Stimulated activated CD4-positive, alpha-beta T cell treated with anti-CD3 and anti-CD28 coated beads, Interleukin-4, amount 100 ng/mL, for 48 hours (primary cell): ENCODE results near the gene RPS19BP1.

Source experiments
- DNase-seq, 2 donors: peaks; one replicate each; pipeline ENCODE4 v3.0.0-alpha.2; 2020; ENCODE audit warnings: low read depth in 2 of 2

RPS19BP1 gene, protein sequence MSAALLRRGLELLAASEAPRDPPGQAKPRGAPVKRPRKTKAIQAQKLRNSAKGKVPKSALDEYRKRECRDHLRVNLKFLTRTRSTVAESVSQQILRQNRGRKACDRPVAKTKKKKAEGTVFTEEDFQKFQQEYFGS

DNA sequence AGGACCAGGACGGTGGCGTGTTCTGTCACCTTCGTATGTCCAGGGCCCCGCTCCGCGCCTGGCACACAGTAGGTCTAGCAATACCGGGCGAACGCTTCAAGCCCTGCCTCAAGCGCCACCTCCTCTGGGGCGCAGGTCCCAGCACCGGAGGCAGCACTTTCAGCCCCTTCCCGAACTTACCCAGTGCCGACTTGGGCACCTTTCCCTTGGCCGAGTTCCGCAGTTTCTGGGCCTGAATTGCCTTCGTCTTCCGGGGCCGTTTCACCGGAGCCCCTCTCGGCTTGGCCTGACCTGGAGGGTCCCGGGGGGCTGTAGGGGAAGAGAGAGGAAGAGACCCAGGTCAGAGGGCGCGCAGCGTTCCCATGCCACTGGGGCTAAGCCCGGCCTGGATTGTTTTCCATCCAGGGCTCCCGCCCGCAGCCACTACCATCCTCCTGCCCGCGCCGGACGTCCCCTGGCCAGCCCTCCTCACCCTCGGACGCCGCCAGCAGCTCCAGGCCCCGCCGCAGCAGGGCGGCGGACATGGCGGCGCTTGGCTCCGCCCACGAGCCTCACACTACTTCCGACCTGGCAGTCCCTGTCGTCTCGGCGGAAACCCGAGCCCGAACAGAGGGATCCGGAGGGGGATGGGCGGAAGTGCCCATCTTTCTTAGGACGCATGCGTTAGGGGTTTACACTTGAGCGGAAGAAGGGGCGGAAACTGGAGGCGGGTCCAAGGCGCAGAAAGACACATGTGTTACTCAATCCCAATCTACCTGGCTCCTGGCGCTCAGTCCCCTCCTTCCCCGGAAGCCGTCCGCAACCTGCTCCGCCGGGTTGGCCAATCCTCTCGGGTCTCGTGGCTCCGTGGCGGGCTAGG lies at the start of gene RPS19BP1:
RPS19BP1 (minus strand) TSS at position 534 of the 859 bp plus-strand sequence; CDS start at position 524, 10 bp downstream.
- DNase-seq: peak; percentile 97 to 99

GRCh38 chr22:39581303-39581702 lies 48.8 kb upstream of the RPS19BP1 start:
- no peak for DNase-seq

DNA sequence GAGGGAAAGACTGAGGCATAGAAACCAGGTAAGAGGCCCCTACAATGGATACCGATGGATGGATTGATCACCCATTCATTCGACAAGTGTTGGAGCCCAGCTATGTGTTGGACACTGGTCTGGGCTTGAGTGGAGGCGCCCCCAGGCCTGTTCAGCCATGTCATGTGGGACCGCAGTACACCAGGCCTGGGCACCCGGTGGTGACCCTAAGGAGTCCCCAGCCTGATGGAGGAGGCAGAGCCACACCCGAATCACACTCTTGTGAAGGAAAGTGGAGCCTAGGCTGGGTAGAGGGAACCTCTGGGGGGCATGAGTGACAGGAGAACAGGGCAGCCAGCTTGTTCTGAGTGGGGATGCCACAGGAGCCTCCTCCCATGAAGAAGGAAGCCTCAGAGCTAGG lies 48.2 kb upstream of the RPS19BP1 start:
- no peak for DNase-seq

DNA sequence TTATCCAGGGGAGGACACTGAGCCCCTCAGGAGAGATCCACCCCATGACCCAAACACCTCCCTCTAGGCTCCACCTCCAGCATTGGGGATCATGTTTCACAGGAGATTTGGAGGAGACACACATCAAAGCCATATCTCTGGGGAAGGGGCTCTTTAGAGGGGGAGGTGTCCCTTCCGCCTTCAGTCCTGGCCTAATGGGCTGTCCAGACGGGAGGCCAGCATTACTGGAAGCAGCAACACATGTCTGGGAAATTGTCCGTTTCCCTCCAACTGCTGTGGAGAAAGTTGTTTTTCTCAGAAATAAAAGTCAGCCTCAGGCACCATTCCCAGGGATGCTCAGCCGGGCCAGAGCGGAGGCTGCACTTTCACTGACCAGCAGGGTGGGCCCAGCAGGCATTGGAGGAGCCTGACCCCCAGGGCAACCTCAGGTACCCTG lies 47.5 kb upstream of the RPS19BP1 start:
- no peak for DNase-seq

GRCh38 chr22:39577900-39578299 lies 45.4 kb upstream of the RPS19BP1 start:
- DNase-seq: no peak

- no peak for DNase-seq
Observed at GRCh38 chr22:39577366-39577765, 44.8 kb upstream of the RPS19BP1 start.

- DNase-seq: no peak
Observed at GRCh38 chr22:39576027-39576426, 43.5 kb upstream of the RPS19BP1 start.

DNA sequence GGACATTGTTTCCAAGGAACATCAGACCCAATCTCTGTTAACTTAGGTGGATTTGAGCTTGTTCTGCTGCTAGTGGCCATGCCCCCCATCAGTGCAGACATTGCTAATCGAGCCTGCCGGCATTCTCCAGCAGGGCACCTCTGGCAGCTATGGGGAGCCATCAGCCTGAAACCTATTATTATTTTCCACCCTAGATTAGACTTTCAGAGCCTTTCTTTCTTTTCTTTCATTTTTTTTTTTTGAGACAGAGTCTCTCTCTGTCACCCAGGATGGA lies 42.9 kb upstream of the RPS19BP1 start:
- no peak for DNase-seq

DNA sequence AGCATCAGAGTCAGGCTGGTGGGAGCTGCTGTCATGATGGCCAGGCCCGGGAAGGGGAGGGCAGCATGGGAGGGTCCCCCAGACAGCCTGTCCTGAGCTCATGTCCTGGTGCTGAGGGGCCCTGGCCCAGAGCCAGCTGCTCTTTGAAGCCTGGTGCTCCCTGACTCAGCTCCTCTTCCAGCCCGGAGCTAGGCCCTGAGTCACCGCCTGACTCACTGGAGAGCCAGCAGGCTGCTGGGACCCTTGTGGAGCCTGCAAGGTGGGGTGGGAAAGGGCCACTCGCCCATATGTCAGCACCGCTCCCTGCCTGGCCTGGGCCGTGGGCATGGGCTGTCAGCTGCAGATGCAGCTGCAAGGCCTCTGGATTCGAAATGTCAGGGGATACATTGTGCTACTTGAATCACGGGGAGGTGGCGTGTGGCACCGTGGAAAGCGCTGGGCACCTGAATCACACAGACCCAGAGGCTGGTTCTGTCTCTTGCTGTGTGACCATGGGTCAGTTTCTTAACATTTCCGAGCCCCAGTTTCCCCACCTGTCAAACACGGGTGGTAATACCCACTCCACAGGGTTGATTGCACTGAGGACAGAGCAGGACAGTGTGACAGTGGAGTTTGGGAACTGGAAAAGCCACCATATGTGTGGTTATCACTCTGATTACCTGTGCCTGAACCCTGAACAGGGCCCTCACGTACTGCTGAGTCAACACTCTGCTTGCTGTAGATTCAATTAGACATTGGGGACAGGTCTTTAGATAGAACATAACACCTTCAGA lies 42.4 kb upstream of the RPS19BP1 start:
- no peak for DNase-seq

DNA sequence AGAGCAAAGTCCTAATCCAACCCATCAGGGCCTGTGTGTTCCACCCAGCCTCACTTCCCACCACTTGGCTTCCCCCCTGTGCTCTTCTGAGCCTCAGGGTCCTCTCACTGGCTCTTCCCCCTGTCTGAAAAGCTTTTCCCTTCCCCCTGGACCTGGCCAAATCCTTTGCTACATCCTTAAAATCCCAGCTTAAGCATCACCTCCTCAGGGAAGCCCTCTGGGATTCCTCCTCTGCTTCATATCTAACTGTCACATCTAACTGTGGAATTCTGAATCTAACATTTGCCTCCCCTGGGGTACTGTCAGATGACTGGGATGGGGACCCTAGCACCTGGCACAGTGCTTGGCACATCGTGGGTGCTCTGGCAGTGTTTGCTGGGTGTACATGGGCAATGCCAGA lies 39.0 kb upstream of the RPS19BP1 start:
- DNase-seq: no peak

DNA sequence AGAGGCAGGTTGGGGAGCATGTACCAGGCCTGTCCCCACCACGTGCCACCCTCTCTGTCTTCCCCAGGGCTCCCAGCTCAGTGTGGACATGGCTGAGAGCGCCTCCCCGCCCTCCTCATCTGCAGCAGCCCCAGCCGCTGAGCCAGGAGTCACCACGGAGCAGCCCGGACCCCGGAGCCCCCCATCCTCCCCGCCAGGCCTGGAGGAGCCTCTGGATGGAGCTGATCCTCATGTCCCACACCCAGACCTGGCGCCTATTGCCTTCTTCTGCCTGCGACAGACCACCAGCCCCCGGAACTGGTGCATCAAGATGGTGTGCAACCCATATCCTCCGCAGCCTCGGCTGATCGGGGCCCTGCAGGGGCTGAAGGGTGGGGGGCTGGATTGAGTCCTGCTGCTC lies 38.1 kb upstream of the RPS19BP1 start, which contains the start of gene CACNA1I:
CACNA1I (plus strand) TSS at position 89 of the 400 bp plus-strand sequence; CDS start at position 89, 0 bp downstream.
- DNase-seq: no peak

GRCh38 chr22:39570226-39570625 lies 37.7 kb upstream of the RPS19BP1 start:
- no peak for DNase-seq

DNA sequence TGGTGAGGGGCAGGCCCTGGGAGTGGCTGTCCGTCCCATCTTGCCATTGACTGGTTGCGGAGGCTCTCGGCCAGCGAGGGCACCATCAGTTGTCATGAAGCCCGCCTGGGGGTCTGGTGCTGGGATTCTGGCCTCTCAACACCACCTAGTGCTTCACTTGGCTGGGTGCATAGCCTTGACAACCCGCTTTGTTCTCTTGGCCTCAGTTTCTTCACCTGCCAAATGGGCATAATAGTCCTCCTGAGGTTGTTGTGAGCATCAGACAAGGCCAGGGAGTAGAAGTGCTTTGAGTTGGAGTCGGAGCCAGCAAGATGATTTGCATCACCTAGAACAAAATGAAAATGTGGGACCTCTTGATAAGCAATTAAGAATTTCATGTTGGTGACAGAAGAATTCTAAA lies 36.5 kb upstream of the RPS19BP1 start:
- no peak for DNase-seq

GRCh38 chr22:39568278-39568981 lies 35.9 kb upstream of the RPS19BP1 start:
- DNase-seq: no peak

DNA sequence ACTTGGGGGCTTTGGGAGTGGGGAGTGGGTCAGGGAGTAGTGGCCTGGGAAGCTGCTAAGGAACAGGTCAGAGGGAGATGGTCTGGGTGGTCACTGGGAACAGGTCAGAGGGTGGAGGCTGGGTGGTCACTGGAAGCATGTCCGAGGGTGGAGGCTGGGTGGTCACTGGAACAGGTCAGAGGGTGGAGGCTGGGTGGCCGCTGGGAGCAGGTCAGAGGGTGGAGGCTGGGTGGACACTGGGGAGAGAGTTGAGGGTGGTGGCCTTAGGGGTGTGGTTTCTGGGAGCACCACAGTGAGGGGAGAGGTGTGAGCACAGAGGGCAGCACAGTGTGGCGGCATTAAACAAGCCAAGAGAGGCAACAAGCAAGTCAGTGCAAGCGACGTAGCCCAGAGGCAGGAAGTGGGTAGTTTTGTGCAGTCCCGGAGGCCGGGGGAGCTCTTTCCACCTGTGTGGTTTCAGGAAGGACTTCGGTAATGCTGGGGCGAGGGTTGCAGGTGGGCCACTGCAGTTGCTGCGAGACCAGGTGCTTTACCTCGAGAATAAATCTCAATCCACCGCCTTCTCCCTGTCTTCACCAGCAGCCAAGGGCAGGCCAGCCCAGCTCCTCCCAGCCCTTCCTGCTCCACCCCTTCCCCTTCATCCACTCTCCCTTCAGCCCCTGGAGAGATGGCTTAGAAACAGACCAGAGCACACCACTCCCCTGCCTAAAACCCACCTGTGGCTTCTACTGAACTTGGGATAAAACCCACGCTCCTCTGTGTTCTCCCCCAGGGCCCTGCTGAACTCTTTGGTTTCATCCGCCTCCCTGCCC lies 34.8 kb upstream of the RPS19BP1 start:
- DNase-seq: peak in 1 of 2 donors; percentile 9

- DNase-seq: no peak
Observed at GRCh38 chr22:39565414-39565944, 32.9 kb upstream of the RPS19BP1 start.

DNA sequence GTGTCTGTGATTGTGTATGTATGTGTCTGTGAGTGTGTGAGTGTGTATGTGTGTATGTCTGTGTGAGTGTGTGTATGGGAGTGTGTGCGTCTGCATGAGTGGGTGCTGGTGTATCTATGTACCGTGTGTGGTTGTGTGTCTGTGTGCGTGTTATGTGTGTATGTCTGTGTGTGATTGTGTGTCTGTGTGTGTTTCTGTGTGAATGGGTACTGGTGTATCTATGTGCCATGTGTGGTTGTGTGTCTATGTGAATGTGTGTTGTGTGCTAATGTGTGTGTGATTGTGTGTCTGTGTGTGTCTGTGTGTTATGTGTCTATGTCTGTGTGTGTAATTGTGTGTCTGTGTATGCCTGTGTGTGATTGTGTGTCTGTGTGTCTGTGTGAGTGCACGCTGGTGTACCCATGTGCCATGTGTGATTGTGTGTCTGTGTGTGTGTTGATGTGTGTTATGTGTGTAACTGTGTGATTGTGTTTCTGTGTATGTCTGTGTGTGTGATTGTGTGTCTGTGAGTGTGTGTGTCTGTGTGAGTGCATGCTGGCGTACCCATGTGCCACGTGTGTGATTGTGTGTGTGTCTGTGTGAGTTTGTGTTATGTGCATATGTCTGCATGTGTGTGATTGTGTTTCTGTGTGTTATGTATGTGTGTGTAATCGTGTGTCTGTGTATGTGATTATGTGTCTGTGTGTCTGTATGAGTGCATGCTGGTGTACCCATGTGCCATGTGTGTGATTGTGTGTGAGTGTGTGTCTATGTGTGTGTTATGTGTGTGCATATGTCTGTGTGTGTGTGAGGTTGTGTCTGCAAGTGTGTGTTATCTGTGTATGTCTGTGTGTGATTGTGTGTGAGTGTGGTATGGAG lies 31.3 kb upstream of the RPS19BP1 start:
- DNase-seq: no peak

DNA sequence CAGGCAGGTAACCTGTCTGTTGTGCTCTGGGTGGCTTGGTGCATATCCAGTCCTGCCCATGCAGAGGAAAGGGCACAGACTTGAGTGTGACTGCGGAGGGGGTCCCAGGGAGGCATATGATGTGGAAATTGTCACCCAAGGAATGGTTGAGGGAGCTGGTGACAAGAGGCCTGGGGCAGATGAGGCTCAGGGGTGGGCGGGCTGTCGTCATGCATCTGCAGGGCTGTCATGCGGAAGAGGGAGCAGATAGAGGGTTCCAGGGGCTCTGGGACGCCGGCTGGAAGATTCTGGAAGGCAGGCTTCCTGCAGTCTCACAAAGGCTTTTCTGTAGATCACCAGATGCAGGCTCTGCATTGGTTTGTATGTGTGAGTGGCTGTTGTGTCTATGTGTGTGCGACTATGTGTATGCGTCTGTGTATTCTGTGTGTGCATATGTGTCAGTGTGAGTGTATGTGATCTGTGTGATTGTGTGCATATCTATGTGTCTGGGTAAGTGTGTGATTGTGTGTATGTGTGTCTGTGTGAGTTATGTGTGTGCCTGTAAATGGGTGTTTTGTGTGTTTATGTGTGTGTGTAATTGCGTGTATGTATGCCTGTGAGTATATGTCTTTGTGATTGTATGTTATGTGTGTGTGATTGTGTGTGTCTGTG lies 30.4 kb upstream of the RPS19BP1 start:
- DNase-seq: no peak

- DNase-seq: no peak
Observed at GRCh38 chr22:39560127-39560526, 27.6 kb upstream of the RPS19BP1 start.
